Stimulated activated naive CD4-positive, alpha-beta T cell treated with Interleukin-2 at 50 U/mL for 16 hours (primary cell): ENCODE results near the gene SYNE1.
"Not testable (repeated sequence)": the region's sequence is repeated elsewhere in the genome, so short reads cannot be mapped to it uniquely, and the experiment has no call there.

Experiments
- DNase-seq: peaks from one replicate; lab custom pipeline; 2025; lab: John Stamatoyannopoulos, UW

Gene SYNE1

DNA sequence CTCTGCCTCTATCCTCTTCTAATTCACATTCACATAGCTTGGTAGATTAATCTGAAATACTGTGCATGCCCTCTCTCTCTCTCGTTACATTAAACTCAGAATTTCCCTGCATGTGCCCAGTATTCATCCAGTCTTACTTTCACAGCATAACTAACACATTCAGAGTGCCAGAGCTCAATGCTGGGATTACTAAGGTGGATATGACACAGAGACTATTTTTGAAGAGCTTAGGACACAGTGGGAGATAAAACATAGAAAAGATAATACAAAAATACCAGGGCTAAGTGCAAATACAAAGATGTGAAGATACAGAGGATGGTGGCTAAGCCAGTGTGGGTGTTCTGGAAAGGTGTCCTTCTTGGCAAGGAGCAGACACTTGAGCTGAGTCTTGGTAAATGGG is 6.3 kb downstream of the SYNE1 start:
- no peak for DNase-seq

DNA sequence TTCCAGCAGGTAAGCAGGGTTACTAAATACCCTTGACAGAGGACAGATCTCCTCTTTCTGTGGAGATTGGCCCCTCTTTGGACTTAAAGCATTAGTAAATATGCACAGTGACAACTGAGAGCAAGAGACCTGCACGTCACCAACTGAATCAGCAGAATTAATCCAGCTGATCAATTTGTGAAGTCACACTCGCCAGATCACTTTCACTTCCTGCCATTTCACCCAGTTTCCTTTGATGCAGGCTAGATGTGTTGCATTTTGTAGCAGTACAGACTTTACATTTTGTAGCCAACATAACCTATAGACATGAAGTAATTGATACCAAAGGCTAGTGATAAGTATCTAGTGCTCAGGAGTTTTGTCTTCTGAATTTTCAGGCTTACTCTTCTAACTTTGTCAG is 11.9 kb downstream of the SYNE1 start:
- no peak for DNase-seq

DNA sequence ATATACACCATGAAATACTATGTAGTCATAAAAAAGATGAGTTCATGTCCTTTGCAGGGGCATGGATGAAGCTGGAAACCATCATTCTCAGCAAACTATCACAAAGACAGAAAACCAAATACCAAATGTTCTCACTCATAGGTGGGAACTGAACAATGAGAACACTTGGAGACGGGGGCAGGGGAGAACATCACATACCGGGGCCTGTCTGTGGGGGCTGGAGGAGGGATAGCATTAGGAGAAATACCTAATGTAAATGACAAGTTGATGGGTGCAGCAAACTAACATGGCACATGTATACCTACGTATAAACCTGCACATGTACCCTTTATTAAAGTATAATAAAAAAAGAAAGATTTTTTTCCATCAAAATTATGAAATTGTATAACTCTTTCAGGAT is 22.4 kb downstream of the SYNE1 start:
- not testable (repeated sequence) for DNase-seq

DNA sequence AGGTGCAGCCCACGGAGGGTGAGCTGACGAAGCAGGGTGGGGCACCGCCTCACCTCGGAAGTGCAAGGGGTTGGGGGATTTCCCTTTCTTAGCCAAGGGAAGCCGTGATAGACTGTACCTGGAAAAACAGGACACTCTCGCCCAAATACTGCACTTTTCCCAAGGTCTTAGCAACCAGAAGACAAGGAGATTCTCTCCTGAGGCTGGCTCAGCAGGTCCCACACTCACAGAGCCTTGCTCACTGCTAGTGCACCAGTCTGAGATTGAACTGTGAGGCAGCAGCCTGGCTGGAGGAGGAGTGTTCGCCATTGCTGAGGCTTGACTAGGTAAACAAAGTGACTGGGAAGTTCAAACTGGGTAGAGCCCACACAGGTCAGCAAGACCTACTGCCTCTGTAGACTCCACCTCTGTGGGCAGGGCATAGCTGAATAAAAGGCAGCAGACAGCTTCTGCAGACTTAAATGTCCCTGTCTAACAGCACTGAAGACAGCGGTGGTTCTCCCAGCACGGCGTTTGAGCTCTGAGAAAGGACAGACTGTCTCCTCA is 28.0 kb downstream of the SYNE1 start:
- DNase-seq = no peak

DNA sequence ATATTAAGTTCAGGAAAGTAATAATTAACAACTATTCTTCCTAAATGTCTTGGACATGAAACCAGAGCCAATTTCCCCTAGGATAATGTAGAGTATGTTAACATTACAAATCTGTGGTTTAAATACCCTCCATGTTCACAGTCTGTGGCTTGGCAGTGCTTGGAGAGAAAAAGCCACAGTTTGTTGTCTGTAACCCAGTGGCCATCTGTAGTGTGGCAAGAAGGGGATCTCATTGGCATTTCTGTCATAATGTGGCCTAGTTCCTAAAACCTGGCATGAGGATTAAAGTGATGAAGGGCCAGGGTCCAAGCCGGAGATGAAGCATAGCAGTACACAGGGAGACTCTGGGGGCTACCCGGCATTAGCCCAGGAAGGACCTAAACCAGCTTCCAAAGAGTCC is 31.2 kb downstream of the SYNE1 start:
- no peak for DNase-seq

DNA sequence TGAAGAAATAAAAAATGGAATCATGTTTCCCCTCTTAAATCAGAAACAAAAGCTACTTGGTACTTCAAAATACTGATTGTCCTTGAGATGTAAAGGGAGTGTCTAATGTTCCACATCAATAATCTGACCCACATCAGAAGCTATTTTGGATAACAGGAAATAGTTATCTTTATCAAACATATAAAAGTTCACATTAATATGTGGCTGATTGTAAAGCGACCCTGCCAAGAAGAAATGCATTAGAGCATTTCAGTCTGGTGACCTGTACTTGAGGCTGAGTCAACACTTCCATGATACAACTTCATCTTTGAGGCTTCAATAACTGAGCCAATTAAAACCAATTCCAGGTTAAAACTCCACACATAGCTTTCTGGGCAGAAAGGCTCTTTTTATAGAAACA is 31.8 kb downstream of the SYNE1 start:
- DNase-seq = no peak

DNA sequence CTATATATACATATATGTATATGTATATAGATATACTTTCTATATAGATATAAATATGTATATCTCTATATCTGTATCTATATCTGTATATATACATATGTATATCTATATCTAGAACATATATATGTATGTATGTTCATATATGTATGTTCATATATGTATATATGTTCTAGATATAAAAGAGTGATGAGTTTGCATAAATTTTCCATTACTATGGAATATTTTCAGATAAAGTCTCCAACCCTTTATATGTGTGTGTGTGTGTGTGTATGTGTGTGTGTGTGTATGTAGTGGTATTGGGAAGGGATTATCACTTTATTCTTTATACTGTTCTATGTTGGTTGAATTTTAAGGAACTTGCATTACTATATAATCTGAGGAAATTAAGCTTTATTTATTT is 33.3 kb downstream of the SYNE1 start:
- no peak for DNase-seq

DNA sequence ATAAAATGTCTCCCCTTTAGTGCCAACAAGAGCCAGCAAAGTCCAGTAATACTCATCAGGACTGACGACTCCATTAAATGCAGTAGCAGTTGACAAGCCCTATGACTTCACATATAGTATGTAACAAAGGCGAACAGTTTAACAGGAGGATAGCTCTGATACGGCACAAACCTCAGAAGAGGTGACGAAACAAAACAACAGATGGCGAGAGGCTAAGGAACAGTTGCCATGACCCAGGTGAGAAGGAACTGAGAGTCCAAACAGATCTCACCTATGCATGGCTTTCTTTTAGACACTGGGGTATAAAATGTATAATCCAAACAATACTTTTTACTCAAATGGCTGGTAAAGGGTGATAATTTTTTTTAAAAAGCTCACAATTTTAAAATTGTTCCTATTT is 37.1 kb downstream of the SYNE1 start:
- no peak for DNase-seq

DNA sequence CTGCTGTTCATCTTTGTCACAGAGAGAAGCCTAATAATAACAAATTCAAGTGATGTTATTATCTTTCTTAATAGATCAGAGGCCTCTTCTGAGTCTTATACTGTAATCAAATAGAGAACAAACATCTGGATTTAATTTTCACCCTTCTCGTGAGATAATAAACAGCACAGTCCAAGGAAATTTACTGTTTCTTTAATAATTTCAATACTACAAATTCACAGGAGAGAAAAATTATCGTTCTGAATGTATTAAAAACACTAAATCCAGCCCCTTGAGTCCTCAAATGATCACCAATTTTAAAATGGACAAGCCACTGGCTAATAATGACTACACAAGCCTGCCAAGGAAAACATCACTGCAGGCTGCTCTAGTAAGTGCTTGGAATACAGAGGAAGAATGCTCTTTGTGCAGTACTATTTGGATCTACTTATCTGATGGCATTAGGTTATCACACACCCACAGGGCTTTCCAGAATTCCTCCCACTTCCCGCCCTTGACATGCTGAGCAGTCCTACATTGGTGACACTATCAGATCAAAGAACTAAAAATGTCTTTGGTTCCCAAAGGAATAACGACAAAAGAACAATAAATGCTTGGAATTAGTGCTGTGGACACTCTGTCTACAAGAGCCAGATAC is 38.1 kb downstream of the SYNE1 start:
- DNase-seq = no peak

DNA sequence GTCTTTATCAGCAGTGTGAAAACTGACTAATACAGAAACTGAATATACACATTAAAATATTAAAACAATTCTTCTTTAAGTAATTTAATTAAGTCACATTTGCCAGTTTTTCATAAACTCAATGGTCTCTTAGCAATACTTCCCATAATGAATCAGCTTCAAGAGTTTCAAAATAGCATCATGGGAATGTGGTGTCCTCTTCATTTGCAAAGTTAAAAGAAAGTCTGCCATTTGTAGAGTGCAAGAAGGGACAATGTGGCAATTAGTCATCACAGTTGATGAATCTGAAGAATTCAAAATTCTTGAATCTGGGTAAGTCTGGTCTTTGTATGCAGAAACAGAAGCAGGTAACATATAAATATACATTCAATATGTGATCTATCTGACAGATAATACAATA is 38.7 kb downstream of the SYNE1 start:
- no peak for DNase-seq

DNA sequence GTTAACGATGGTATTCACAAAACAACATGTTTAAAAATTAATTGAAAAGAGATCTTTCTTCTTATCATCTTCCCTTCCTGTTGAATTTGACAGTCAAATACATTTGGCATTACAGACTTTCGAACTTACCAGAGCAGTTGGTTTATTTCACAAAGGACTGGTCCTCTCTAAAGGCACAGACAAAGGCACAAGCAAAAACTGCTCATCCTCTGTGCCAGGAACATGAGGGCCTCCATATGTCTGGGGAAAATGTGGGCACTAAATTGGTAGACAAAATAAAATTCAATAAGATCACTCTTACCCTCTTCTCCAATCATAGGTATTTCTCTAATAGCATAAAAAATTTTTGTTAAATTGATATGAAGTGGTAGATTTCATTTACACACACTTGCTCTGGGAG is 40.4 kb downstream of the SYNE1 start:
- no peak for DNase-seq

DNA sequence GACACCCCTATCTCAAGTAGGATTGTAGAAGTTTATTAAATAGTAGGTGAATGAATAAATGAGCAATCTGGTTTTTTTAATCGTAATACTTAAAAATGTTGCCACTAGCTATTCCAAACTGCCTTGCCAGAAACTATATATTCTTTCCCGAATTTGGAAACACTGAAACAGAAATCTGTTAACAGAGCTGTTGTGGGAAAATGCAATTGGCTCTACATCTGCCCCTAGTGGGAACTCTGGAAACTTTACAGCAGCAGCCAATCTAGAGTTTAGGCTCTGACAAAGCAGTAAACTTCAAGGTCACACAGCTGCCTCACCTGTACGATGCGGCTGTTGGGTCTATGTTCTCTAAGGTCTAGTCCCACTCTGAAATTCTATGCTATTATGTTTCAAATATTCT is 41.7 kb downstream of the SYNE1 start:
- no peak for DNase-seq

DNA sequence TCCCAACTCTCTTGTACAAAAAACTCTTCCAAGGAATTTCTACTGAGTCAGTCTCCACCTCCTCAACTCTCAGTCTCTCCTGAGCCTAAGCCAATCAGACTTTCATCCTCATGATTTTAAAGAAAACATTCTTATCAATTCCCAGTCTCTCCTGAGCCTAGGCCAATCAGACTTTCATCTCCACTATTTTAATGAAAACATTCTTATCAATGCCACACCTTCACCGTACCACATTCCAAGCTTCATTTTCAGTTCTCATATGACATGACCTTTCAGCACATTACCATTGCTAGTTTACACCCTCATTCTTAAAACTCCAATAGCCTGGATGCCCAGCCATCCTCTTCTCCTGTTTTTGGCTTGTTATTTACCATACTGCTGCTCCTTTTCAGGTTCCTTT is 42.5 kb downstream of the SYNE1 start:
- no peak for DNase-seq

DNA sequence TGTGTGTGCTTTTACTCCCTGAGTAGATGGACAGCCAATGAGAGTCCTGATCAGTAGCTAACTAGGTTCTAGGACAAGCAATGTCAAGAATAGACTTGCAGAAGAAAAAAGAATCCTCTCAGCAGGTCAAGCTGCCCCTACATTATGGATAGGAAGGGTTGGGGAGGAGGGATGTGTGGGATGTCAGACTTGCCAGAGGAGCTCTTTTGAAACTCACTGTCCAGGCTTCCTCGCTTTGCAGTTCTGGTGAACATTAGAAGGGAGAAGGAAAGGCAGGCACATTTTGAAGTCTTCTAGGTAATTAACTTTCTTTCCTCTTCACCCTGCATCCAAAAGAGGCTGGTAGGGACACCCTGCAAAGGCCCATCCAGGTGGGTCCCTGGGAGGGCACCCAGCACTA is 48.7 kb downstream of the SYNE1 start:
- DNase-seq = no peak

DNA sequence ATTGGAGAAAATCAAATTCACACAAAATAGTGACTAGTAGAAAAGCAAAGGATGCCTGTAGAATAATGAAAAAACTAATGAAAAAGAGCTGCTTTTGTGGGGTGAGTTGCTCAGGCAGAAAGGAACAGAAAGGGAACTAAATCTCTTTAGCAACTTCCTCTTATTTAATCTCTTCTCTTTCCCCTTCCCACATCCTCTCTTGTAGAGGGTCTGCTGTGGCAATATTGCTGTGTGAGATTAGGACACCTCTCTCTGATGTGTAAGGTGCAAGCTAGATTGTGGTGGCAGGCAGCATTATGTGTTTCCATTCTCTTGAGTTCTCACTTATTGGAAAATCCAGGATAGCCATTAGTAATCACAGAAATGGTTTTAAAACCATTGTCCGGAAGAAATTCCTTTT is 49.7 kb downstream of the SYNE1 start:
- no peak for DNase-seq

DNA sequence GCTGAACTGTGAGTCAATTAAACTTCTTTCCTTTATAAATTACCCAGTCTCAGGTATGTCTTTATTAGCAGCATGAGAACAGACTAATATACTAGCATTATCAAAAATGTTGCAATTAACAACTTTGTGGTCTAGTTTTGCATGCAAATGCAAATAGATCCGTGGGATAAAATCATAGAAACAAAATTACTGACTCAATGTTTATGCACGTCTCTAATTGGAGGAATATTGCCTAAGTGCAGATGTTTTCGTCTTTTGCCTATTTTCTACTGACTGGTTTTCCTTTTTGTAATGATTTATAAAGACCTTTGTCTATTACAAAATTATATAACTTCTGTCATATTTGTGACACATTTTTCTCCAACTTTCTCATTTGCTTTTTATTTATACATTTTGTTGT is 51.9 kb downstream of the SYNE1 start:
- DNase-seq = no peak

DNA sequence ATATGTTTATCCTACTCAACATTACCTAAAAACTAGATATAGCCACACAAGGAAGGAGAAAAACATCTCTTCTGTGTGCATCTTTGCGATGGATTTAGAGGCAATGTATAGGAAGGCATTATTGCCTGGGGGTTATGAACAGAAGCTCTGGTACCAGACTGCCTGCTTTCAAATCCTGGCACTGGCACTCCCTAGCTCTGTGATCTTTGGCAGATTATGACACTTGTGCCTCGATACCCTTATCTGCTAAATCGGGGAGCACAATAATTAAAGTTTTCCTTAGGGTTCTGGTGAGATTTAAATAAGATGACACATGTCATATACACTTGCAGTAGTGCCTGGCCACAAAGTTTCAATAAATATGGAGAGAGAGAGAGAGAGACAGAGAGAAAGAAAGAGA is 53.3 kb downstream of the SYNE1 start:
- no peak for DNase-seq

DNA sequence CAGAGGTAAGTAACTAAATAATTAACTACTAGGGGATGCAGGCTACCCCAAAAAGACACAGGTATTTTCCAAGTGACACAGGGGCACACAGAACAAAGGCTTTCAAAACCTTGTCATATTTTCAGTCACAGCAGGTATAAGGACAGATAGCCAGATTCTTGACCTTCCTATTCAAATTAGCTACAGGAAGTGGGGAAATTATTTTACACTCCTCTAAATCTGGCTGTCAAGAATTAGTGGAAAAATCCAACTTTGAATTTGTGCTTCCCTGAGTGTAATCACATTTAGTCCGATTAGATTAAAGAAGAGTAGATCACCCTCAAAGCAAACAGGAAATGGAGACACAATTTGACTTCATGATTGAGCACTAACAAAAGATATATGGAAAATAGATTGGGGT is 60.6 kb downstream of the SYNE1 start:
- DNase-seq = no peak

DNA sequence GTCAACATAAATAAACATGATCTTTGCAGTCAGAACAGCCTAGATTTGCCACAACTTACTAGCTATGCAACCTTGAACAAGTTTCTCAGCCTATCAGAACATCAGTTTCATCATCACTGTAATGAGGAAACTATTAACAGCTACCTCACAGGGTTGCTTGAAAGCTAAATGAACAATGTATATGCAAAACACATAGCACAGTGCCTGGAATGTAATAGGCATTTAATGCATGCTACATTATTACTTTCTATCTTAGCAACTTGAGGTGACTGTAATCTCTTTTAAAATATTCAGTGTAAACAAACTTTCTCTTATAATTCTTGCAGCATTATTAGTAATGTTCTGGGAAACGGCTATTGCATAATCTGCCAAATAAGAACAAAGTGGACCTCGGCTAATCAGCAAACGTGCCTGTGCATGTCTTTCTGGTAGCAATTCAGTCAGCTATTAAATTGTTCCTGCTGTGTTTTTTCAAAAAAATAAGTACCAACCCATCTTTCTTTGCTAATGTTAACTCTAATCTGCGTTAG is 61.5 kb downstream of the SYNE1 start:
- no peak for DNase-seq

DNA sequence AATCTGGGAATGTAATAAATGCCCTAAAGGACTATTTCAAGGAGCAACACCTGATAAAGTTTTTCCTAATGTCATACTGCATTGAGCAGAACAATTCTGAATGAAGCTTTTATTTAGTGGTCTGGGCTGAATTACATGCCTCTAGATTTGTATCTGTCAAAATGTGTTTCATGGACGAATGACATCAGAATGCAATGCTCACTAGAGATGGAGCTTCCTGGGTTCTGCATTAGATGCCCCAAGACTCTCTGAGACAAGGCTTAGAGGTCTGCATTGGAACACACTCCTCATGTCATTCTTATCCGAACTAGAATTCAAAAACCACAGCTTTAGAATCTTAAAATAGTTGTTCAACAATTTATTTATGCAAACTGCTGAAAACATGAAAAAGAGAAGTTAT is 62.0 kb downstream of the SYNE1 start:
- DNase-seq = no peak

DNA sequence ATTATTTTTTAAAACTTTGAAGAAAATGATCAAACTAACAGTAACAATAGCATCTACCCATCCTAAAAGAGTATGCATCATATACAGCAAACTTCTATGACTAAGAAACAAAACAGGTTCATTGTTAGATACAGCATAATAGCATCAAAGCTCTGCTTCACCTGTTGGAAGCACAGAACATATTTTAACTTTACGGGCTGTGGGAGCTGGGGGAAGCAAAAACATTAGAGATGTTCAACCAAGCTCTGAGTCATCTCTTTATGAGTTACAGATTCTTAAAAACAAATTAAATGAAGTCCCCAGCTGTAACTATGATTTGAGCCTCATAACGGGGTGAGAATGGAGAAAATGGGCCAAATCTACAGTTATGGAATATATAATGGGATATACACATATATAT is 63.4 kb downstream of the SYNE1 start:
- DNase-seq = no peak

DNA sequence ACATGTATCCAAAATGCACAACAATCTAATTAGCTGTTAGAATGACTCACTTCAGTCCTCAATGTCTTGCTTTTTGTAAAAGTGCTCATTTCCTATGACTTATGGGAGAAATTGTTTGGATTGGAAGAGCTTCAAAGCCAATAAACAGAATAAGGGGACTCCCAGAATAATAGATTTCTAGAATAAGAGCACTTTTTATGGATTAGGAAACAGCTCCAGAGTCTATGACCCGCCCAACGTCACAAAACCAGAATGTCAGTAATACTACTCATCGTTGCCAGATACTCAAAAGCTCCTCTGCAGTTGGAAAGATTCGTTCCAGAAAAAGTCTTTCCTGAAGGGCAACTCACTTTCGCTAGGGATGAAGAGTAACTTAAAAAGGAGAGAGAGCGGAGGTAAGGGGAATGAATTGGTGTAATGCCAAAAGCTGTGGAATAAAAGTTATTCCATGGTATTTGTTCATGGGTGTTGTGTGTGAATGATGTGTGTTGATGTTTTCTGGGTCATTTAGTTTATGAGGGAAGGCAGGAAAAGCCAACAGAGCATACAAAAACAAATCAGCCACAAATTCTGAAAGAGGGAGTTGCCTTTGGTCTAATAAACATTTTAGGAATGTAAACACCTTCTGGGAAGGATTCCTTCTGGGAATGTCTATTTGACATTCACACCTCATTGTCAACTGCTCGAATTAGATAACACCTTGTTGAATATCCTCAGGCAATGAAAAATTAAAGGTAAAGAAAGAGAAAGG is 64.6 kb downstream of the SYNE1 start:
- no peak for DNase-seq

DNA sequence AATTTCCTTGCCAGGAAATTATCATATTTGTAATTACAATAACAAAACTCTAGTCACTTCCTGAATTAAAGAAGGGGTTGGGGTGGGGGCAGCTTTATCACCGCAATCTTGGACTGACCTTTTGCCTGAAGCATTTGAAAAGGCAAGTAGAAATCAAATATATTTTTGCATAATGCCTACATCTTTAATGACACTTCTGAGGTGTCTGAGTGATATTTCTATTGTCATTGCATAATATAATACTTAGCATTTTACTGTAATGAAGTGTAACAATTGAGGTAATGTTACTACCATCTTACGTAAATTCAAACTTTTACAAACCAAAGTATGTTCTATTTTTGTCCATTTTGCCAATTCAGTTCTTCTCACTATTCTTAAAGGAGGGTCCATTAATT is 65.2 kb downstream of the SYNE1 start:
- DNase-seq = no peak

DNA sequence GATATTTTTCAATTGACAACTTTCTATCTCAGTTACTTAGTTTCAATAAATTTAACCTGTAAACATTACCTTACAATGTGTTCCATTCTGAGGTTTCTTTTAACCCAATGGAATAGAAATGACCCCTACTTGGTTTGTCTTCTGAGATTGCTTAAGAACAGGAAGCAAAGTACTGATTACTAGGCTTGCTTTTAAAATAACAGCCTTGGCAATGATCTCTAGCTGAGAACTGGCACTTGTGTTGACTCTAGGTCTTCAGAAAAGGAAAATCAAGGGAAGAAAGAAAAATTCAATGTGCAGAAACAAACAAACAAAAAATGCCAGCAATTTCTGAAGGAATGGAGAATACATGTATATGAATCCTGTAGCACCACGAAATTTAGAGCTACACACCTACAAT is 66.1 kb downstream of the SYNE1 start:
- DNase-seq = no peak
